T follicular helper cell (primary cell): ENCODE results near the gene SETD3.

Source experiments
- DNase-seq: peaks from one replicate; pipeline ENCODE4 v3.0.0-alpha.2; 2020; ENCODE audit warnings: low read depth

SETD3 gene

GRCh38 chr14:99497894-99498293 is 17.2 kb upstream of the SETD3 start:
- DNase-seq = no peak

- no peak for DNase-seq
These were observed 16.7 kb upstream of the SETD3 start for GRCh38 chr14:99497341-99497740.

GRCh38 chr14:99484106-99484505 is 3.4 kb upstream of the SETD3 start:
- DNase-seq = no peak

GRCh38 chr14:99481745-99482099 is 1.1 kb upstream of the SETD3 start:
- peak; percentile 4 for DNase-seq

- peak; percentile 100 for DNase-seq
These were observed 472 bp upstream of the SETD3 start, which contains the start of gene CCNK for GRCh38 chr14:99480917-99481744. TSS of gene CCNK (plus strand) at chr14:99481409. CDS start at chr14:99492678, 11,269 bp downstream.

- no peak for DNase-seq
These were observed 1.3 kb downstream of the SETD3 start for GRCh38 chr14:99479160-99479905.

GRCh38 chr14:99478128-99478527 is 2.5 kb downstream of the SETD3 start:
- no peak for DNase-seq

GRCh38 chr14:99476864-99477263 is 3.8 kb downstream of the SETD3 start:
- DNase-seq = no peak

- no peak for DNase-seq
These were observed 5.0 kb downstream of the SETD3 start for GRCh38 chr14:99475660-99476059.

GRCh38 chr14:99475179-99475578 is 5.5 kb downstream of the SETD3 start:
- no peak for DNase-seq

GRCh38 chr14:99473458-99473857 is 7.2 kb downstream of the SETD3 start:
- no peak for DNase-seq

GRCh38 chr14:99472937-99473336 is 7.7 kb downstream of the SETD3 start:
- no peak for DNase-seq

GRCh38 chr14:99471731-99472130 is 8.9 kb downstream of the SETD3 start:
- no peak for DNase-seq

- no peak for DNase-seq
These were observed 11.6 kb downstream of the SETD3 start for GRCh38 chr14:99468836-99469592.

GRCh38 chr14:99468081-99468480 is 12.6 kb downstream of the SETD3 start:
- no peak for DNase-seq

- no peak for DNase-seq
These were observed 13.2 kb downstream of the SETD3 start for GRCh38 chr14:99467336-99468078.

- no peak for DNase-seq
These were observed 13.9 kb downstream of the SETD3 start for GRCh38 chr14:99466758-99467157.

GRCh38 chr14:99465288-99465687 is 15.4 kb downstream of the SETD3 start:
- no peak for DNase-seq

- DNase-seq = no peak
These were observed 16.7 kb downstream of the SETD3 start for GRCh38 chr14:99463974-99464373.

- DNase-seq = no peak
These were observed 18.4 kb downstream of the SETD3 start for GRCh38 chr14:99462210-99462609.

GRCh38 chr14:99461411-99462085 is 19.1 kb downstream of the SETD3 start:
- no peak for DNase-seq
